Choroid plexus epithelial cell (primary cell): ENCODE results near the gene CRMP1.

Source experiments
- DNase-seq: peaks from one replicate; pipeline ENCODE4 v3.0.0-alpha.2; 2010; ENCODE audit warnings: low read depth
- H3K4me3 ChIP-seq: 2 replicates; pipeline ENCODE4 v1.5.1; 2011; ENCODE audit warnings: low read depth, mild to moderate bottlenecking, control low read depth, low read length, moderate library complexity
- TF ChIP-seq, protein P1 (sequence below): conservative IDR thresholded peaks from 2 replicates; pipeline ENCODE4 v1.5.1; 2011; ENCODE audit warnings: low read depth, mild to moderate bottlenecking, control low read depth, inconsistent platforms, low read length, moderate library complexity

CRMP1 gene

DNA sequence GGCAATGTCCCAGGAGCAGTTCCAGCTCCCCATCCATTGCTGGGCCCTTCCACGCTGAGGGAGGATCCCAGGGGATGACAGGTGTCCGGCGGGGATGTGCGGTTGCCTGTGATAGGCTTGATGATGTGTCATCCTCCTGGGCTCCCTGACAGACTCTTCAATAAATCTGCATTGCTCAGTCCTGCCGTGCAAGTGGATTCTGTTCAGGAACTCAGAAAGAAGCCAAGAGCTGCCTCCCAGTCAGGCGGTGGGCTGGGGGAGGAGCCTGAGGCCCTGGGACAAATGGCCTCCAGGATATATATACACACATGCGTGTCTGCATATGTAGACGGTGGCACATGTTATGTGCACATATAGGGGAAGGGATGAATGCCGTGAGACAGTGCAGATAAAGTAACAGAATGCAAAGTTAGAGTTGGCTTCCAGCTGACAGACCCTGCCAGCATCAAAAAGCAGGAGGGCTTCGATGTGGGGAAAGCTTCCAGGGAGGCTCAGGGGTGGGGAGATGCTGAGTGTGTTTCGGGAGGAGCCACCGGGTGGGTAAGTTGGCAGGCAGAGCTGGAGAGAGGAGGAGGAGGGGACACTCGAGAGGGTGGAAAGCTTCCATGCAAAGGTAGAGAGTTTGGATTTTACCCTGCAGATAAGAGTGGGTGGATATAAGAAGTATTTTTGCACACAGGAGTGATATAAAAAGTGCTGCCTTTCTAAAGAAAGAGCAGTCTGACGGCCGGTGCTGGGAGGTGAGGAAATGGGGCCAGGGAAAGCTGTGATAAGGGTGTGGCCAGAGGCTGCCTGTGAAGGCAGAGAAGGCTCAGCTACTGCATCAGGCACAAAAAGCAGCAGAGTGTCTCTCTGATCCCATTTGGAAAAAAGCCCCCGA is 28.5 kb upstream of the CRMP1 start:
- H3K4me3 ChIP-seq: no peak overlapping the region
- no peak for DNase-seq
- TF ChIP-seq, protein P1, sequence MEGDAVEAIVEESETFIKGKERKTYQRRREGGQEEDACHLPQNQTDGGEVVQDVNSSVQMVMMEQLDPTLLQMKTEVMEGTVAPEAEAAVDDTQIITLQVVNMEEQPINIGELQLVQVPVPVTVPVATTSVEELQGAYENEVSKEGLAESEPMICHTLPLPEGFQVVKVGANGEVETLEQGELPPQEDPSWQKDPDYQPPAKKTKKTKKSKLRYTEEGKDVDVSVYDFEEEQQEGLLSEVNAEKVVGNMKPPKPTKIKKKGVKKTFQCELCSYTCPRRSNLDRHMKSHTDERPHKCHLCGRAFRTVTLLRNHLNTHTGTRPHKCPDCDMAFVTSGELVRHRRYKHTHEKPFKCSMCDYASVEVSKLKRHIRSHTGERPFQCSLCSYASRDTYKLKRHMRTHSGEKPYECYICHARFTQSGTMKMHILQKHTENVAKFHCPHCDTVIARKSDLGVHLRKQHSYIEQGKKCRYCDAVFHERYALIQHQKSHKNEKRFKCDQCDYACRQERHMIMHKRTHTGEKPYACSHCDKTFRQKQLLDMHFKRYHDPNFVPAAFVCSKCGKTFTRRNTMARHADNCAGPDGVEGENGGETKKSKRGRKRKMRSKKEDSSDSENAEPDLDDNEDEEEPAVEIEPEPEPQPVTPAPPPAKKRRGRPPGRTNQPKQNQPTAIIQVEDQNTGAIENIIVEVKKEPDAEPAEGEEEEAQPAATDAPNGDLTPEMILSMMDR: no peak

DNA sequence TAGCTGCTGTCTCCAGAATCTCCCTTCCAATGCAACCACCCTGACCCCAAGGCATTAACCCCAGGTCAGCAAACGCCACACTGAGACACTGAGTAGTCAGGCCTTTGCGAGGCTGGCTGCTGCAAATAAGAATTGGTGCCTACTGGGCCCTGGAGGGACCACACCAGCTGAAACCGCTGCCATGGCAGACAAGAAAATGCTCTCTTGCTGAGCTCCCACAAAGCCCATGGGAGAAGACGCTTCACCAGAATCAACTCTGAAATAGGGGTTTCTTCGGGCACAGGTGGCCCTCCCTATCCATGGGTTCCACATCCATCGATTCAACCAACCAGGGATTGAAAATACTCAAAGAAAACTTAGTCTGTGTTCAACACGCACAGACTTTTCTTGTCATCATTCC is 26.7 kb upstream of the CRMP1 start:
- TF ChIP-seq, protein P1: no peak
- no peak for DNase-seq
- no peak overlapping the region for H3K4me3 ChIP-seq

DNA sequence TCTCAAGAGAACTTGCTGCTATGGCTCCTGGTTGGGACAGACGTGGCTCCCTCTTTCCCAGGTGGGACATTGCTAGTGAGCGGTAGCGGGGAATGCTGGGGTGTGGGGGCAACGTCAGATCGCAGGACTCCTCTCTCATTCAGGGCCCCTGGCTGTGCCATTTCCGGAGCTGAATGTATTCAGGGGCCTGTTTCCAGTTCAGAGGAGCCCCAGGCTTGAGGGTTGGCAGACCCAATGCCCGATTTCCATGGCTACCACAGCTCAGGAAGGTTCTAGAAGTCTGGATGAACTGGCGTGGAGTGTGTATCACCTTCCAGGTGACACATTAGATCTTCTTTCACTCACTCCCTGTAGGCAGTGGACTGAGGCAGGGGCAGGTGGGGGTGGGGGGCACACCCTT is 26.2 kb upstream of the CRMP1 start:
- no peak for DNase-seq
- TF ChIP-seq, protein P1: no peak
- no peak overlapping the region for H3K4me3 ChIP-seq

DNA sequence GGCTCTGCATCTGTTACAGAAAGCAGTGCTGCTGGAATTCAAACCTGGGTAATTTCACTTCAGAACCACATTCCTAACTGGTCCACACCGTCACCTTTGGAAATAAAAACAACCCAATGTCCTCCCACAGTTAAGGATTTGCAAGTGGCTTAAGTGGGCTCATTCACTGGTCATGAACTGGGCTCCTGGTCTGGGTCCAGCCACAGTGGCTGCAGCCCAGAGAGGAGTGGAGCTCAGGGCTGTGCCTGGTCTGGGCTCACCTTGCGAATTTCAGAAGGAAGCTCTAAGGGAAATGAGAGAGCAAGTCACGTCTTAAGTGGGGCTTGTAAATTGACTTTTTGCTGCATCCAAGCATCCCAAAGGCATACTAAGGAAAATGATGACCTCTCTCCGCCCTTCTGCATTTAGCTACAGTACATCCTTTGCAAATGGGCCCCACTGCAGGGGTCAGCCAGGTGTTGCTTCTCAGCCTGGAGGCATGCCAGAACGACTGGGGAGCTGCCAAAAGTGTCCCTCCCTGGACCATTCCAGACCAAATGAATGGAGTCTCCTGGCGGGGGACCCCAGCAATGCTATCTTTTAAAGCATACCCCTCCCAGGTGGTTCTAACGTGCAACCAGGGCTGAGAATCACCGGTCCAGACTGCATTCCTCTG is 25.6 kb upstream of the CRMP1 start:
- DNase-seq: no peak
- TF ChIP-seq, protein P1: no peak
- no peak overlapping the region for H3K4me3 ChIP-seq

DNA sequence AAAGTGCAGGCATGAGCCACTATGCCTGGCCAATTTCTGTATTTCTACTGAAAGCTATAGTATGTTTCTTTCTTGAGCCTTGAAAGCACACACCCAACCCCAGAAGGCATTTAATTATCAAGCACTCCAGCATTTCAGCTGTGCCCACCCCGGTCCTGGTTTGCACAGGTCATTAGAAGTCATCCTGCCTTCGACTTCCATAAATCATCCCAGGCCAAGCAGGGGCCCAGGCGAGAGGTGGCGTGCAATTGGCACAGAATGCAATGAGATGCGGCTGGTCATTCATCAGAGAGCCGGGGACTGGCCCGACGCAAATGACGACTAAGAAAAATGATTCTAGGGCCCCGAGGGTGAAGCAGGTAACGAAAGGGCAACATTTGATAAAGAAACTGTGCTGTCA is 24.8 kb upstream of the CRMP1 start:
- no peak for DNase-seq
- H3K4me3 ChIP-seq: no peak overlapping the region
- TF ChIP-seq, protein P1: no peak

DNA sequence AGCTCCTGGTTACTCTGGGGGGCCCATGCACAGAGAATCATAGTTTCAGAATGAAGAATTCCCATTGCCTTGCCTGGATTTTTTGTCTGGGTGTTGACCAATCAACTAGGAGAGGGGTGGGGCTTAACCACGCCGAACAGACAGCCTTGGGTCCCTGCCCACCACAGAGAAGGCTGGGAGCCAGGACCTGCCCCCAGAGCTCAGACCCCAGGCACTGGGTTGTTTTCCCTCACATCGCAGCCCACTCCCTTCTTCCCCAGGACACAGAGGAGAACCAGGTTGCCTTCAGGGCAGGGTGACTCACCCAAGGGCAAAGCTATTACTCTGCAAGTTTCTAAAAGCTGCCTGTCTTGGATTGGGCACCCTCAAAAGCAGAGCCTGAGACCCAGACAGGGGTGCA is 23.3 kb upstream of the CRMP1 start:
- DNase-seq: no peak
- H3K4me3 ChIP-seq: no peak overlapping the region
- TF ChIP-seq, protein P1: no peak

DNA sequence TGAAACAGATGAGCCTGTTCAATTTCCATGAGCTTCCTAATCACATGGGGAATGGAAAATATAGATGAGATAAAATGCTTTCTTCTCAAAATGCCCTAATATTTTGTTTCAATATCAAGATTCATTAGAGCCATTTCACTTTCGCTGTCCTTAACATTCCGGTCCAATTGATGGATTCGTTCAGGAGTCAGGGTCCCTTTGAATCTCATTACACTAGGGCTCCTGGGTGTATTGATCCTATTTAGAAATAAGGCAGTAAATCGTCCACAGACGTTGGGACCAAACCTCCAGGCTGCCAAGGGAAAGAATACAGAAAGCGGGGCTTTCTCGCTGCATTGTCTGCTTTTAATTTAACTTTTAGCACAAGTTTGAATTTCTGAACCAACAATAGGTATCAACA is 20.6 kb upstream of the CRMP1 start:
- TF ChIP-seq, protein P1: no peak

More for the DNA sequence above, 20.6 kb upstream of the CRMP1 start:
- no peak for DNase-seq
- H3K4me3 ChIP-seq: no peak overlapping the region
